Osteoblast (primary cell): ENCODE results near the gene IRX4. TPM values are rescaled to one million over a fixed set of nuclear protein-coding genes. Genes with fewer than 3 reads are reported as not detected.

ENCODE experiments used
- DNase-seq: peaks from one replicate; pipeline ENCODE4 v3.0.0; 2011; ENCODE audit warnings: low spot score, mixed read lengths; ENCODE audit not compliant: insufficient read length; ENCODE audit errors: missing footprints
- H2AFZ ChIP-seq: 2 replicates; pipeline ENCODE4 v1.6.0; 2011; ENCODE audit warnings: mild to moderate bottlenecking, low read length
- H3K27ac ChIP-seq: 2 replicates; pipeline ENCODE4 v1.5.1; 2011; ENCODE audit warnings: mild to moderate bottlenecking, low read depth, low read length, moderate library complexity
- H3K27me3 ChIP-seq: 2 replicates; pipeline ENCODE4 v1.6.0; 2012; ENCODE audit warnings: mild to moderate bottlenecking, control low read depth, inconsistent platforms, low read length, moderate library complexity; ENCODE audit not compliant: insufficient read depth
- H3K36me3 ChIP-seq: 2 replicates; pipeline ENCODE4 v1.5.1; 2011; ENCODE audit warnings: mild to moderate bottlenecking, low read length, control low read depth, moderate library complexity; ENCODE audit not compliant: insufficient read depth
- H3K4me1 ChIP-seq: 2 replicates; pipeline ENCODE4 v1.5.1; 2011; ENCODE audit warnings: mild to moderate bottlenecking, low read length, control low read depth, moderate library complexity; ENCODE audit not compliant: insufficient read depth
- H3K4me2 ChIP-seq: 2 replicates; pipeline ENCODE4 v1.6.0; 2011; ENCODE audit warnings: mild to moderate bottlenecking, low read length; ENCODE audit not compliant: insufficient read depth
- H3K4me3 ChIP-seq: fragments of 200-600 bp; sonication (generic); 3 replicates; pipeline ENCODE4 v1.5.1; 2012; ENCODE audit warnings: mild to moderate bottlenecking, low read length, inconsistent platforms; ENCODE audit not compliant: insufficient read depth
- H3K79me2 ChIP-seq: 2 replicates; pipeline ENCODE4 v1.6.0; 2012; ENCODE audit warnings: mild to moderate bottlenecking, low read length, control low read depth, inconsistent platforms; ENCODE audit not compliant: insufficient read depth
- H3K9me3 ChIP-seq: 2 replicates; pipeline ENCODE4 v1.5.1; 2011; ENCODE audit warnings: low read depth, low read length, control low read depth
- H4K20me1 ChIP-seq: 2 replicates; pipeline ENCODE4 v1.6.0; 2012; ENCODE audit warnings: mild to moderate bottlenecking, low read length, control low read depth; ENCODE audit not compliant: insufficient read depth
- total RNA-seq: library from RNA; depleted of rRNA; stranded (reverse); fragments of >200 nt; gene quantifications from 2 replicates; pipeline ENCODE4 v1.2.3, GENCODE V29; 2012
- TF ChIP-seq, protein P1 (sequence below): IDR thresholded peaks from 2 replicates; pipeline ENCODE4 v1.5.1; 2011; ENCODE audit warnings: mild to moderate bottlenecking, low read depth, low read length, moderate library complexity; ENCODE audit errors: extremely low read depth

Gene IRX4
- total RNA-seq, 1 donor: not detected

DNA sequence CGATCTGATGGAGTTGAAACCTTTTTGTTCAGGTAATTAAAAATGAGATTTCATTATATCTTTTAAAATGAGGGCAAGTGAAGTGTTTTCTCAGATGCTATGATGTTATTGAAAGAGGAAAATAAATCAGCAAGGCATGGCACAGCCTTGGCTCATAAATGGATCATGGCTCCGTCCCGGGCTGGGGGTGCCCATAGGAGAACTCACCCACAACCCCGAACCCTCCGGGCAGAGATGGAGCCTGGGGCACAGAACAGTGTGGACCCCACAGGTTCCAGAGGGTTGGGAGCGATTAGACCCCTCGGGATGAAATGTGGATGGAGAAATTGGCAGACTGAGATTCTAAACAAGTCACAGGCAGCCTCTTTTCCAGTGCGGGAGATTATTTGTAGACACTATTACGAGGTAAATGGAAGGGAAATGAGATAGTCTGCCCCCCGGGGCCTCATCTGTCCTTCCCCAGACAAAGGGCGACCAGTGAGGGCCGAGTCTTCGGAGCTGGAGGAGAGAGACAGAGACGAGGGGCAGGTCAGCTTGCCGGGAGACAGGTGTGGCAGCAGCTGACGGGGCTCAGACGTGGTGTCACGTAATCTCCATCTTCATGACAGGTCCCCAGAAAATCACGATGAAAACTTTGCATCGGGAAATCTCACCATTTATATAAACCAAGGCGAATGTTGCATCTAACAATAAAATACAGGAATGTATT, 47.9 kb downstream of the IRX4 start:
- Histone ChIP-seq H3K27me3 (peaks cover 34% of the 10 kb centered on the region), H3K79me2 (no peaks in the 10 kb centered on the region), H3K36me3 (no peaks in the 10 kb centered on the region), H3K9me3 (no peaks in the 10 kb centered on the region), H3K4me1 (no peaks in the 10 kb centered on the region), H2AFZ (no peak overlapping the region), H3K4me2 (no peak overlapping the region), H4K20me1 (no peaks in the 10 kb centered on the region), H3K27ac (no peak overlapping the region), H3K4me3 (no peak overlapping the region)
- TF ChIP-seq, protein P1, sequence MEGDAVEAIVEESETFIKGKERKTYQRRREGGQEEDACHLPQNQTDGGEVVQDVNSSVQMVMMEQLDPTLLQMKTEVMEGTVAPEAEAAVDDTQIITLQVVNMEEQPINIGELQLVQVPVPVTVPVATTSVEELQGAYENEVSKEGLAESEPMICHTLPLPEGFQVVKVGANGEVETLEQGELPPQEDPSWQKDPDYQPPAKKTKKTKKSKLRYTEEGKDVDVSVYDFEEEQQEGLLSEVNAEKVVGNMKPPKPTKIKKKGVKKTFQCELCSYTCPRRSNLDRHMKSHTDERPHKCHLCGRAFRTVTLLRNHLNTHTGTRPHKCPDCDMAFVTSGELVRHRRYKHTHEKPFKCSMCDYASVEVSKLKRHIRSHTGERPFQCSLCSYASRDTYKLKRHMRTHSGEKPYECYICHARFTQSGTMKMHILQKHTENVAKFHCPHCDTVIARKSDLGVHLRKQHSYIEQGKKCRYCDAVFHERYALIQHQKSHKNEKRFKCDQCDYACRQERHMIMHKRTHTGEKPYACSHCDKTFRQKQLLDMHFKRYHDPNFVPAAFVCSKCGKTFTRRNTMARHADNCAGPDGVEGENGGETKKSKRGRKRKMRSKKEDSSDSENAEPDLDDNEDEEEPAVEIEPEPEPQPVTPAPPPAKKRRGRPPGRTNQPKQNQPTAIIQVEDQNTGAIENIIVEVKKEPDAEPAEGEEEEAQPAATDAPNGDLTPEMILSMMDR: no peak
- peak; percentile 51 for DNase-seq

DNA sequence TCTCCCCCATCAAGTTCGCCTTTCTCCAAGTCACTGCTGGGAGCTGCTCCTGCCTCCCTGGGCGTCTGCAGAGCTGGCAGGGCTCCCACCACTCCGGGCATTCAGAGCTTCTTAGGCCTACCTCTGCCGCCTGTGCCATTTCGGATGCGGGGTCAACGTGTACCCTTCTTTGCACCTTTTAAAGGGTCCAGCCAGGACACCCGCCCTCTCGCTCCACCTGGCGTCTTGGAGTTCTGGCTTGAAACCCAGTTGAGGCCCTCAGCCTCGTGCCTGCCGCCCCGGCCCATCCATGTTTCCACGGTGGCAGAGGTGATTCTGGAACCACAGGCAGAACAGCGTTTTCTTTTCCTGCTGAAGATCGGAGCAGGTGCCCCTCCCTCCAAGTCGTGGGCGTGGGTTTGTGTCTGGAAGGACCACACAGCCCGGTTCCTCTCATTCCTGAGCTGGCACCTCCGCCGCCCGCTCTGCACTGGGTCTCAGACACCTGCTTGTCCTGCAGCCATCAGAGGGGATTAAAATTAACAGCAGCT, 48.6 kb downstream of the IRX4 start:
- Histone ChIP-seq H3K4me2 (no peak overlapping the region), H2AFZ (no peak overlapping the region), H3K4me1 (no peaks in the 10 kb centered on the region), H3K27ac (no peak overlapping the region), H3K9me3 (no peaks in the 10 kb centered on the region), H3K36me3 (no peaks in the 10 kb centered on the region), H4K20me1 (no peaks in the 10 kb centered on the region), H3K27me3 (peaks cover 34% of the 10 kb centered on the region), H3K79me2 (no peaks in the 10 kb centered on the region), H3K4me3 (no peak overlapping the region)
- peak; percentile 68 for DNase-seq
- TF ChIP-seq, protein P1: no peak

DNA sequence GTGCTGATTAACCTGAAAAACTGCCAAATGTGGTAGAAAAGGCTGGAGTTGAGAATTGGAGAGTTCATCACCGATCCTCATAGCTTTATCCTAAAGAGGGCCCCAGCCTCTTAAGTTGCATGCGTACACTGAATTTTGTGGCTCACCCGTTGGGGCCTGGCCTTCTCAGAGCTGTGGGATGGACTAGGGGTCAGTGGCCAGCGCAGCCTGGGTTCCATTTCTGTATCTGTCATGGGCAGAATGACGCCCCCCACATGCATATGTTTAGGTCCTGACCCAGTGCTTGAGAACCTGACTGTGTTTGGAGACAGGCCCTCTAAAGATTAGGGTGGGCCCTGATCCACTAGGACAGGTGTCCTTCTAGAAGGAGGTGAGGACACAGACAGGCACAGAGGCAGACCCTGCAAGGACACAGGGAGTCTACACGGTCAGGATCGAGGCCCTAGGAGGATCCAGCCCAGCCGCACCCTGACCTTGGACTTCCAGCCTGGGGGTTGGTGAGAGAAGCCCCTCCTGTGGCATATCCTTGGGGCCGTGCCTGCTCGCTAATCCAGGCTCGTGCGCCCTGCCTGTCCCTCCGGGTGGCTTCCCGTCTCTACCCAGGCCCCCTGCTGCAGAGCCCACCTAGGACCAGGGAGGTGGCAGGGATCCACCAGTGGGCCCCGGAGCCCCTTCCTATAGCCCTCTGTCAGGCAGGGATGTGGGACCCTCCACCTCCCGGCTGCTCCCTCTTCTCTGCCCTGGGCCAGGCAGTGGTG, 49.3 kb downstream of the IRX4 start:
- Histone ChIP-seq H3K4me3 (no peak overlapping the region), H3K9me3 (no peaks in the 10 kb centered on the region), H3K36me3 (no peaks in the 10 kb centered on the region)

More for the DNA sequence above, 49.3 kb downstream of the IRX4 start:
- no peaks in the 10 kb centered on the region for H4K20me1 ChIP-seq
- TF ChIP-seq, protein P1: no peak
- H3K4me2 ChIP-seq: no peak overlapping the region
- no peak overlapping the region for H3K27ac ChIP-seq
- no peaks in the 10 kb centered on the region for H3K4me1 ChIP-seq
- H3K27me3 ChIP-seq: peaks cover 34% of the 10 kb centered on the region
- H2AFZ ChIP-seq: no peak overlapping the region
- peak; percentile 71 for DNase-seq
- H3K79me2 ChIP-seq: no peaks in the 10 kb centered on the region
